Stimulated activated memory B cell treated with anti-CD40 and anti-IgM and Interleukin-4, amounts not matched to agents 10 μg/mL and 1 μg/mL and 100 μg/mL, for 72 hours (primary cell): ENCODE data around the gene CXorf49.
"Not testable (repeated sequence)": the region's sequence is repeated elsewhere in the genome, so short reads cannot be mapped to it uniquely, and the experiment has no call there.

Source experiments
- ATAC-seq: fragments of 150-1000 bp; cut with Tn5 transposase; 2 replicates; pipeline ENCODE4 v1.10.0; 2021
- H3K27ac Mint-ChIP-seq: one replicate; pipeline ENCODE4 v1.8.0; 2022; ENCODE audit warnings: mild to moderate bottlenecking, mixed read lengths
- H3K27me3 Mint-ChIP-seq: one replicate; pipeline ENCODE4 v1.8.0; 2022; ENCODE audit warnings: mixed read lengths
- H3K36me3 Mint-ChIP-seq: one replicate; pipeline ENCODE4 v1.8.0; 2022; ENCODE audit warnings: mixed read lengths
- H3K4me1 Mint-ChIP-seq: one replicate; pipeline ENCODE4 v1.8.0; 2022; ENCODE audit warnings: mixed read lengths
- H3K4me3 Mint-ChIP-seq: one replicate; pipeline ENCODE4 v1.8.0; 2022; ENCODE audit warnings: mild to moderate bottlenecking, moderate library complexity, mixed read lengths
- H3K9me3 Mint-ChIP-seq: one replicate; pipeline ENCODE4 v1.8.0; 2022; ENCODE audit warnings: mixed read lengths

Gene CXorf49

DNA sequence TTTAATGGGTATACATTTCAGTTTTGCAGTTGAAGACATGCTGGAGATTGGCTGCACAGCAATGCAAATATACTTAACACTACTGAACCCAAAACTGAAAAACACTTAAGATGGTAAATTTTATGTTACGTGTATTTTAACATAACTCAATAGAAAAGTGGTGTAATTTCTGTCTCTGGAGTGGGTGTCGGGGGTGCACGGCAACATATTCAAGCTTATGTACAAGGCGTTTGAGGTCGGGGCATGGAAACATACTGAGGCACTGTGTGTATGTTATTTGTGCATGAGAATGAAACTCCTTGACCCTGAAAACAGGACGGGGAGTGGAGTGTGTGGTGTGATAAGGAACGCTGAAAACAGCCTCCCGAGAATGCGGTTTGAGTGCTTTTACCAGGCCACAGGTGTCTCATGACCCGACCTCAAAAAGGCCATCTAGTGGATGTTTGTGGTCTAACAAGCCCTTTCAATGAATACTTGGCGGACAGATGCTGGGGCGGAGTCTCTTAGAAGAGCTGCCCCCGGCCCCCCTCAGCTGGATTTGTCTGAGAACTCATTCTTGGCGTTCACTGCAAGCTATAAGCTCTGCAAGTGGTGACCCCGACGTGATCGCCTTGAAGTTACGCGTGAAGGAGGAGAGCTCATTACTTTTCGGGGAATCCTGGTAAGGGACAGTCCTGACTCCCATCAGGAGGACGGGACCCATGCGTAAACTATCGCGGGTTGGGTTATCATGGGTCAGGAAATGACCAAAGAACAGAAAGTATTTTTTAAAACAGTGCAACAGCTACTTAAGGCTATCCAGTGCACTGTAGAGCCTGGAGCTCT is 21.2 kb downstream of the CXorf49 start:
- H3K9me3 Mint-ChIP-seq, H3K27me3 Mint-ChIP-seq, H3K4me3 Mint-ChIP-seq, H3K27ac Mint-ChIP-seq, H3K36me3 Mint-ChIP-seq, H3K4me1 Mint-ChIP-seq: not testable (repeated sequence)
- peak; percentile 63 for ATAC-seq

DNA sequence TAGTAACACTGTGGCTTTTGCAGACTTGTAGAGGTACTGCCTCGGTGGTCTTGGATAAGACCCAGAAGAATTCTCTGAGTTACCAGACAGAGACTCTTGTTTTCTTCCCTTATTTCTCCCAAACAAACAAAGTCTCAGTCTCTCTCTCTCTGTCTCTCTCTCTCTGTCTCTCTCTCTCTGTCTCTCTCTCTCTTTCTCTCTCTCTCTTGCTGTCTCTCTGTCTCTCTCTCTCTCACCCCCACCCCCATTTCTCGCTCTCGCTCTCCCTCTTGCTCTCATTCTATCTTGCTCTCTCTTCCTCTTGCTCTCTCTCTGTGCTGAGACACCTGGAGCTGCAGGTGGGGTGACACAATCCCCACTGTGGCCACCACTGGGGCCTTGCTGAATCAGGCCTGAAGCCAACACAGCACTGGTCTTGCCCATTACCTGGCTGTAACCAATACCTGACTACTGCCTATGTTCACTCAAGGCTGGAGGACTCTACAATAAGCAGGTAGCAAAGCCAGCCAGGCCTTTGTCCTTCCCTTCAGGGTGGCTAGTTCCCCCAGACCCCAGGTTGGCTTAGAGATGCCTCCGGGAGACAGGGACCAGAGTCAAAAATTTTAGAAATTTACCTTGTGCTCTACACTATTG is 38.4 kb downstream of the CXorf49 start:
- no peak overlapping the region for H3K27ac Mint-ChIP-seq
- H3K4me1 Mint-ChIP-seq: no peaks in the 10 kb centered on the region
- no peaks in the 10 kb centered on the region for H3K36me3 Mint-ChIP-seq
- ATAC-seq: no peak
- H3K27me3 Mint-ChIP-seq: no peaks in the 10 kb centered on the region
- no peak overlapping the region for H3K4me3 Mint-ChIP-seq
- H3K9me3 Mint-ChIP-seq: no peaks in the 10 kb centered on the region

DNA sequence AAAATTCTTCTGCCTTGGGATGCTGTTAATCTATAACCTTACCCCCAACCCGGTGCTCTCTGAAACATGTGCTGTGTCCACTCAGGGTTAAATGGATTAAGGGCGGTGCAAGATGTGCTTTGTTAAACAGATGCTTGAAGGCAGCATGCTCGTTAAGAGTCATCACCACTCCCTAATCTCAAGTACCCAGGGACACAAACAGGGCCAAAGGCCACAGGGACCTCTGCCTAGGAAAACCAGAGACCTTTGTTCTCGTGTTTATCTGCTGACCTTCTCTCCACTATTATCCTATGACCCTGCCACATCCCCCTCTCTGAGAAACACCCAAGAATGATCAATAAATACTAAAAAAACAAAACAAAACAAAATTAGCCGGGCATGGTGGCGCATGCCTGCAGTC is 40.9 kb downstream of the CXorf49 start:
- ATAC-seq, H3K4me3 Mint-ChIP-seq, H3K9me3 Mint-ChIP-seq, H3K36me3 Mint-ChIP-seq, H3K27ac Mint-ChIP-seq, H3K27me3 Mint-ChIP-seq, H3K4me1 Mint-ChIP-seq: not testable (repeated sequence)

DNA sequence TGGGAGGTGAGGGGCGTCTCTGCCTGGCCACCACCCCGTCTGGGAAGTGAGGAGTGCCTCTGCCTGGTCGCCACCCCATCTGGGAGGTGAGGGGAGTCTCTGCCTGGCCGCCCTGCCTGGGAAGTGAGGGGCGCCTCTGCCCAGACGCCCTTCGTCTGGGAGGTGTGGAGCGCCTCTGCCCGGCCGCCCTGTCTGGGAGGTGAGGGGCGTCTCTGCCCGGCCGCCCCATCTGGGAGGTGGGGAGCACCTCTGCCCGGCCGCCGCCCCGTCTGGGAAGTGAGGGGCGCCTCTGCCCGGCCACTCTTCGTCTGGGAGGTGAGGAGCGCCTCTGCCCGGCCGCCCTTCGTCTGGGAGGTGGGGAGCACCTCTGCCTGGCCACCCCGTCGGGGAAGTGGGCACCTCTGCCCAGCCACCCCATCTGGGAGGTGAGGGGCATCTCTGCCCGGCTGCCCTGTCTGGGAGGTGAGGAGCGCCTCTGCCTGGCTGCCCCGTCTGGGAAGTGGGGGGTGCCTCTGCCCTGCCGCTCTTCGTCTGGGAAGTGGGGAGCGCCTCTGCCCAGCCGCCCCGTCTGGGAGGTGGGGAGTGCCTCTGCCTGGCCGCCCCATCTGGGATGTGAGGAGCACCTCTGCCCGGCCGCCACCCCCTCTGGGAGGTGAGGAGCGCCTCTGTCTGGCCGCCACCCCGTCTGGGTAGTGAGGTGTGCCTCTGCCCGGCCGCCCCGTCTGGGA is 41.9 kb downstream of the CXorf49 start:
- not testable (repeated sequence) for H3K27ac Mint-ChIP-seq, H3K9me3 Mint-ChIP-seq, H3K4me3 Mint-ChIP-seq, H3K27me3 Mint-ChIP-seq, ATAC-seq, H3K36me3 Mint-ChIP-seq, H3K4me1 Mint-ChIP-seq

DNA sequence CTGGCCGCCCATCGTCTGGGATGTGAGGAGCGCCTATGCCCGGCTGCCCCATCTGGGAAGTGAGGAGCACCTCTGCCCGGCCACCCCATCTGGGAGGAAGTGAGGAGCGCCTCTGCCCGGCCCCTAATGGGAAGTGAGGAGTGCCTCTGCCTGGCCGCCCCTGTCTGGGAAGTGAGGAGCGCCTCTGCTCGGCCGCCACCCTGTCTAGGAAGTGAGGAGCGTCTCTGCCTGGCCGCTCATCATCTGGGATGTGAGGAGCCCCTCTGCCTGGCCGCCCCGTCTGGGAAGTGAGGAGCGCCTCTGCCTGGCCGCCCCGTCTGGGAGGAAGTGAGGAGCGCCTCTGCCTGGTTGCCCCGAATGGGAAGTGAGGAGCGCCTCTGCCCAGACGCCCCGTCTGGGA is 42.4 kb downstream of the CXorf49 start:
- H3K4me3 Mint-ChIP-seq, H3K9me3 Mint-ChIP-seq, H3K36me3 Mint-ChIP-seq, ATAC-seq, H3K27me3 Mint-ChIP-seq, H3K27ac Mint-ChIP-seq: not testable (repeated sequence)
- peaks cover 14% of the 10 kb centered on the region for H3K4me1 Mint-ChIP-seq

DNA sequence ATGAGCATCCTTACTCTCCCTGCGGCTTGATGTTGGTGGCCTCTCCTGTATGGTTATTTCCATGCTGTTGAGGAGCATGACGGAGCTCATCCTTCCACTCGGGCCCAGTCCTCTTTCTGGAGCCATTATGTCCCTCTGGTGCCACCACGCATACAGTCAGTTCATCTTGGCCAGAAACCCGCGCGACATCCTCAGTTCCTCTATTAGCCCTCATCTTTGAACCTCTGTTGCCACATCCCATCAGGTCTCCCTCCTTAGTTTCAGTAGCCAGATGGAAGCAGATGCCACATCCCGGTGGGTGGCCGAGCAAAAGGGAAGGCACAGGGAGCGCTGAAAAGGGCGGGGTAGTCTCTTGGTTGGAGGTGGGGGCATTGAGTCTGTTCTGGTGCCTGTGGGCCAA is 46.1 kb downstream of the CXorf49 start:
- no peak overlapping the region for H3K27ac Mint-ChIP-seq
- H3K36me3 Mint-ChIP-seq: no peaks in the 10 kb centered on the region

DNA sequence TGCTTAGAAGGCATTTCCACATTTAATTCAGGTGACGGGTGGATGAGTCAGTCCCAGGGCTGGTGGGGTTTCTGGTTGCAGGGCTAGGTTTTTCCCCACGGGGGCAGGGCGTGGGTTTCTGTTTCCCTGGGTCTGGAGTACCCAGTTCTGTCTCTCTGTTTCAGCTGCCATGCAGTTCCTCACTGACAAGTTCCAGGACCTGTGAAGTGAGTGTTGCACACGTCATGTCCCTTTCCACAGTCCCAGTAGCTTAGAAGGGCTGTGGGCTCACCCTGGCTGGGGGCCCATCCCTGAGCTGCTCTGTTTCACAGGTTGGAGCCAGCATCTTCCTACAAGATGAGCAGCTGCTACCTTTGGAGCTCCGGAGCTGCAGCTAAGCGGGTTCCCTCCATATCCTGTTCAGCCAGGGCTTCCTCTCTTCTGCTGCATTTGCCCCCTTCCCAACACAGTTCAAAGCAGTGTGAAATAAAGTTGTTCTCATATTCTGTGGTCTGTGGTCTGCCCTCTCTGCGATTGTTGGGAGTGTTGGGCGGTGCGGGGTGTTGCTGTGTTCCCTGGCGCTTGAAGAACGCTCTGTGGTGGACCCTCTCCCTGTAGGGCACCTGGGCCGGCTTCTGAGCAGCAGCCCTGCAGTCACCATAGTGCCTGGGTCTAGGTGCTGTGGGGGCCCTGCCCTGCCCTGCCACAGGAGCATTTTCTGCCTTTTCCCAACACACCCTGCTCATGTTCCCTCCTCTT is 46.9 kb downstream of the CXorf49 start:
- H3K27ac Mint-ChIP-seq: no peak overlapping the region
- H3K36me3 Mint-ChIP-seq: no peaks in the 10 kb centered on the region
- no peaks in the 10 kb centered on the region for H3K9me3 Mint-ChIP-seq
- peaks cover 7% of the 10 kb centered on the region for H3K27me3 Mint-ChIP-seq
- H3K4me1 Mint-ChIP-seq: peaks cover 20% of the 10 kb centered on the region
- H3K4me3 Mint-ChIP-seq: no peak overlapping the region
- ATAC-seq: peak; percentile 41

More for the DNA sequence above, 46.1 kb downstream of the CXorf49 start:
- peaks cover 20% of the 10 kb centered on the region for H3K4me1 Mint-ChIP-seq
- no peak overlapping the region for H3K4me3 Mint-ChIP-seq
- no peak for ATAC-seq
- H3K9me3 Mint-ChIP-seq: no peaks in the 10 kb centered on the region
- peaks cover 5% of the 10 kb centered on the region for H3K27me3 Mint-ChIP-seq

DNA sequence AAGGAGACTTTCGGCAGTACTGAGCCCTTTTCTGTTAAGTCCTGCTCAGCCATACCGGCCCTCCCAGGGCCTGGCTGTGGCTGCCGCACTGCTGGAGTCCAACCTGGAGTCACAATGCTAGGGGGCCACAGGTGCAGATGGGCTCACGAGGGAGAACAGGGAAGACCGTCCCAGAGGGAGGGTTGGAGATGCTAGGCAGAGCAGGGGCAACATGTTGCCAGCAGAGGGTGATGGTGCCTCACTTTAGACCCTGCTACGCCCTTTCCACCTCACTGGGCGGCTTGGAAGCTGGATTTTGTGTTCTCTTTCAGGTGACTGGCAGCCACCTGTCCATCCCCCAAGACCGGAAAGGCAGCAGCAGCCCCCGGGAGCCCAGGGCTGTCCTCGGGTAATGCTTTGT is 48.1 kb downstream of the CXorf49 start:
- H3K36me3 Mint-ChIP-seq, H3K9me3 Mint-ChIP-seq, H3K27ac Mint-ChIP-seq, ATAC-seq, H3K4me3 Mint-ChIP-seq, H3K27me3 Mint-ChIP-seq: not testable (repeated sequence)
- H3K4me1 Mint-ChIP-seq: peaks cover 20% of the 10 kb centered on the region

DNA sequence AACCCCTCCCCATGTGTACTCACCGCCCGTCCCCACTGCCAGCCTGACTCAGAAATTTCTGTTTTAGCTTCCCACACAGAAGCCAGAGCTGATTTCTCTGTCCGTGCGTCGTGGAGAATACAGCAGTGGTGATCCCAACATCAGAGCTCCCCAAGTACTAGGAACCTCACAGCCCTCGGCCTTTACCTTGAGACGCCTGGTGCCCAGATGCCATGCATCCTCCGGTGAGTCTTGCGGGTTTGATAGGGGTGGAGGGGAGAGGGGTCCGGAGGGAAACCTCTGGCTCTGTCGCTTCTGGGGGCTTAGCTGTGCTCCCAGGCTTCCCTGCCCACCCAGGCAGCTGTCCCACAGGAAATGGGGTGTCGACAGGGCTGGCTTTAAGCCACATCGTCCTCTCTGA is 48.6 kb downstream of the CXorf49 start:
- Mint-ChIP-seq H3K36me3 (no peaks in the 10 kb centered on the region), H3K27ac (no peak overlapping the region), H3K4me1 (peaks cover 20% of the 10 kb centered on the region), H3K9me3 (no peaks in the 10 kb centered on the region), H3K4me3 (no peak overlapping the region), H3K27me3 (peaks cover 7% of the 10 kb centered on the region)
- ATAC-seq: no peak

DNA sequence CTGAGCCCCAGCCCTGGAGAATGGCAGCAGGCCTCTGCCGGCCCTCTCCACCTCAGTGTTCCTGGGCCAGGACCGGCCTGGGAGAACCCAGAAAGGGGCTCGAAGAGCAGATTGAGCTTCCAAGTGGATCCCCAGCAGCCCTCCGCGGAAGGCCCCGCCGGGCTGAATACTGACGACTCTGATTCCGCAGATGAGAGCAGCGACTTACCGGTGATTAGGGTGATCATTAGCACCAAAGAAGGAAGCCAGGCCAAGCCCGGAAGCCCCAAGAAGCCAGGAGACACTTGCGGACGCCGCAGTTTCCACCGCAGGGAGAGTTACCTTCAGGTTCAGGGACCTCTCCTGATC is 49.9 kb downstream of the CXorf49 start:
- Mint-ChIP-seq H3K27ac (no peak overlapping the region), H3K4me1 (peaks cover 25% of the 10 kb centered on the region), H3K27me3 (peaks cover 7% of the 10 kb centered on the region), H3K9me3 (no peaks in the 10 kb centered on the region), H3K36me3 (no peaks in the 10 kb centered on the region), H3K4me3 (no peak overlapping the region)
- no peak for ATAC-seq

DNA sequence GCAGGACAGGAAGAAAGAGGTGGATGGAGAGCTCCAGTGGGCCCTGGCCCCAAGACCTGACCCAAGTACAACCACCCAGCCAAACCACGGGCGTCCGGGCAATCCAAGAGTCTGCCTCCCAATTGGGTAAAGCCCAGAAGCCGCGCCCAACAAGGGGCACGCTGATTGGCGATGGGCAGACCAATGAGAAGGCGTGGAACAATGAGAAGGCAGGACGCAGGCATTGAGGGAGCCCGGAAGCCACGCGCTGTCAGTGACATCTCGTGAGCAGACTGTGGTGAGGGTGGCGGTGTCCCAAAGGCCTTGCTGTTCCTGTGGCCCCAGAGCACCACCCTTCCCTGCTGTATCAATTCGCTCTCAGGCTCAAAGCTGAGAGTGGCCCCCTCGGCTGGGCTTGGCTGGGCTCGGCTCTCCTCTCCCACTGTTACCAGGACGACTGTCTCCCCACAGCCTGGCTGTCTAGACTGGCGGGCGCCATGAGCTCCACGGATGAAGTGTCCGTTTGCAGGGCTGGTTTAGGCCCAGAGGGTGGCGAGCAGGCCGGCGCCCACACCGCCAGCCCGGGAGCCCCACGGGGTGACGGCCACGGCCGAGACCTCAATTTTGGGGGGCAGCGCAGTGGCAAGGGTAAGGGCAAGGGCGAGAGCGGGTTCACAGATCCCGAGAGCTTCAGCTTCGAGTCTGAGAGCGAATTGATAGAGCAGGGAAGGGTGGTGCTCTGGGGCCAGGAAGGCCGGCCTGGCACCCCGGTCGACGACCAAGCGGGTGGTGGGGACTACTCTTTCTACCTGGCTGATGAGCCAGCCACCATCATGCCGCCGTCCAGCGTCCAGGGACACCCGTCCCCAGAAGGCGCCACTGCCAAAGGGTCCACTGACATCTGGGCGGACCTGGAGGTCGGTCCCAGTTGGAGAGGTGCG is 50.5 kb downstream of the CXorf49 start, which contains the start of gene LOC101059915:
Gene LOC101059915, plus strand, starts transcription at position 219 of the 920 bp plus-strand sequence.
- Mint-ChIP-seq H3K9me3 (no peaks in the 10 kb centered on the region), H3K27ac (no peak within 1 kb of the TSS), H3K36me3 (no peaks in the 10 kb centered on the region), H3K4me3 (no peak within 1 kb of the TSS), H3K4me1 (peaks cover 32% of the 10 kb centered on the region), H3K27me3 (peaks cover 7% of the 10 kb centered on the region)
- no peak for ATAC-seq

DNA sequence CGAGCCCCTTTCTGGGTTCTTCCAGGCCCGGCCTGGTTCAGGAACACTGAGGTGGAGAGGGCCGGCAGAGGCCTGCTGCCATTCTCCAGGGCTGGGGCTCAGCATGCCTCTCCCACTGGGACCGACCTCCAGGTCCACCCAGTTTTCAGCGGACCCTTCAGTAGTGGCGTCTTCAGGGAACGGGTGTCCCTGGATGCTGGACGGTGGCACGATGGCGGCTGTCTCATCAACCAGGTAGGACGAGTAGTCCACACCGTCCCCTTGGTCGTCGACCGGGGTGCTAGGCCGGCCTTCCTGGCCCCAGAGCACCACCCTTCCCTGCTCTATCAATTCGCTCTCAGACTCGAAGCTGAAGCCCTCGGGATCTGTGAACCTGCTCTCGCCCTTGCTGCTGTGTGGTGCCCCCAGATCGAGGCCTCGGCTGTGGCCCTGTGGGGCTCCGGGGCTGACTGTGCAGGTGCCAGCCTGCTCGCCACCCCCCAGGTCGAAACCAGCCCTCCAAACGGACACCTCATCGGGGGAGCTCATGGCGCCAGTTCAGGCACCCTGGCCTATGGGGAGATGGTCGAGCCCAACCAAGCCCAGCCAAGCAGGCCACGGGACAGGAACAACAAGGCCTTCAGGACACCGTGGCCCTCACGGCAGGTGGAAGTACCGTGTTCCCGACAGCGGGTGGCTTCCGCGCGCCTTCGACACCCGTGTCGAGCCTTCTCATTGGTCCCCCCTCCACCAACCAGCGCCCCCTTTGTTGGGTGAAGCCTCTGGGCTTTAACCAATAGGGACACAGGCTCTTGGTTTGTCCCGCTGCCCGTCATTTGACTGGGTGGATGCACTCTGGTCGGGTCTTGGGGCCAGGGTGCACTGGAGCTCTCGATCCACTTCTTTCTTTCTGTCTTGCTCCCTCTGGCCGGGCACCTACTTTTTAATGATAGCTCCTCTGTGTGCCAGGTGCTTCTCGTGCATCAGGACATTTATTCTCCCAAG is 51.6 kb downstream of the CXorf49 start:
- no peaks in the 10 kb centered on the region for H3K36me3 Mint-ChIP-seq
- peaks cover 32% of the 10 kb centered on the region for H3K4me1 Mint-ChIP-seq
- peaks cover 7% of the 10 kb centered on the region for H3K27me3 Mint-ChIP-seq
- H3K4me3 Mint-ChIP-seq: no peak overlapping the region
- H3K27ac Mint-ChIP-seq: no peak overlapping the region
- ATAC-seq: no peak
- H3K9me3 Mint-ChIP-seq: no peaks in the 10 kb centered on the region

DNA sequence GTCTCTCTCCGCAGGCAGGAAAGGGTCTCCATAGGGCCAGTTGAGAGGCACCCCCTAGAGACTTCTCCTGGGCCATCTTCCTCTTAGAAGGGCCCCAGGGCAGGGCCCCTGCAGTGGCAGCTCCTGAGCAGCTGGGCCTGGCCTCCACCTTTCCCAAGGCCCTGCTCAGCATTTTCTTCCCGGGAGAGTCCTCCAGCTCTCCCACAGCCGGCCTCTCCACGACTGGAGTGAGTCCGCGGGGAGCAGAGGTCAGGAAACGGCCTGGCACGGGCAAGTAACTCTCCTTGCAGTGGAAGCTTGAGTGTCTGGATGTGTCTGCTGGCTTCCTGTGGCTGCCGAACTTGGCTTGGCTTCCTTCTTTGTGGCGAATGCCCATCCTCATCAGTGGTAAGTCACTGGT is 52.3 kb downstream of the CXorf49 start:
- Mint-ChIP-seq H3K36me3 (no peaks in the 10 kb centered on the region), H3K27ac (no peak overlapping the region), H3K9me3 (no peaks in the 10 kb centered on the region), H3K4me1 (peaks cover 24% of the 10 kb centered on the region), H3K27me3 (peaks cover 7% of the 10 kb centered on the region), H3K4me3 (no peak overlapping the region)
- ATAC-seq: no peak
